Measurements from ENCODE around the gene ARHGAP44.

Gene ARHGAP44

GRCh38 chr17:12998874-12999273 is 209.6 kb downstream of the ARHGAP44 start:
- TF ChIP-seq ZNF223 (tag by site-specific recombination; IDR thresholded peaks at IDR 0.05) (no peak), ZNF626 (tag by site-specific recombination; IDR thresholded peaks at IDR 0.05) (no peak), ZNF280C (tag by site-specific recombination; IDR thresholded peaks at IDR 0.05) (no peak), KLF10 (tag by site-specific recombination; IDR thresholded peaks at IDR 0.05) (no peak), ZBTB49 (tag by site-specific recombination; IDR thresholded peaks at IDR 0.05; ENCODE audit: low read depth) (no peak), ZNF292 (tag by site-specific recombination; IDR thresholded peaks at IDR 0.05; ENCODE audit: borderline replicate concordance, low read depth) (no peak), ZNF335 (tag by site-specific recombination; conservative IDR thresholded peaks at IDR 0.05) (no peak), ZNF114 (tag by site-specific recombination; IDR thresholded peaks at IDR 0.05) (no peak), SP2 (tag by site-specific recombination; IDR thresholded peaks at IDR 0.05) (no peak), PRDM1 (tag by site-specific recombination; IDR thresholded peaks at IDR 0.05) (no peak), ZNF280D (tag by site-specific recombination; IDR thresholded peaks at IDR 0.05) (no peak), ZBTB26 (tag by site-specific recombination; optimal IDR thresholded peaks at IDR 0.05) (no peak), ZNF148 (tag by site-specific recombination; IDR thresholded peaks at IDR 0.05; ENCODE audit: borderline replicate concordance) (no peak), HOXC10 (CRISPR knock-in tag; IDR thresholded peaks at IDR 0.05) (no peak), ZBTB1 (tag by site-specific recombination; IDR thresholded peaks at IDR 0.05) (no peak), ZSCAN23 (tag by site-specific recombination; IDR thresholded peaks at IDR 0.05) (no peak)
- H3K27ac ChIP-seq (ENCODE audit: extremely low read depth, low read depth, low read length), result no peak overlapping the region
- peaks cover 2% of the 10 kb centered on the region; the same call in 1 of the 2 replicates for H3K4me1 ChIP-seq (ENCODE audit: control insufficient read depth, insufficient read depth, low read length)
- peaks cover 26 to 98% of the 10 kb centered on the region in 2 experiments for H3K36me3 ChIP-seq (ENCODE audit: control insufficient read depth in 2 of 2, insufficient read depth in 1 of 2, low read length in 2 of 2)
- no peaks in the 10 kb centered on the region for H3K9me3 ChIP-seq (ENCODE audit: control insufficient read depth, insufficient read depth, low read depth, low read length)
- ChIA-PET POLR2A (no interaction called here), CTCF (interaction anchor here (1.7 kb wide), 1 partner anchor 656 kb away, joined by 7 read pairs; no protein-coding TSS in a partner anchor)
- no peak overlapping the region for H3K4me3 ChIP-seq (ENCODE audit: low read depth, low read length)

Data from HEK293 (cell line).